Measurements from ENCODE around the gene ACHE. TPM values are rescaled to one million over a fixed set of nuclear protein-coding genes. Genes with fewer than 3 reads are reported as not detected.

ACHE gene
- total RNA-seq, 1 donor, result 0.27 TPM

Small RNA genes within 50 kb of the gene (small RNA-seq; reads per million reads assigned to genes)
- not detected for gene RN7SL549P
- not detected for gene RPS29P15

Other genes with a start within 250 kb of the ACHE start
- gene ACTL6B, start 239.4 kb downstream of the ACHE start, total RNA-seq, result not detected
- 121 TPM for gene GNB2, start 222.1 kb downstream of the ACHE start, total RNA-seq
- 36.9 TPM for gene GIGYF1, start 201.6 kb downstream of the ACHE start, total RNA-seq
- 31.8 TPM for gene POP7, start 189.8 kb downstream of the ACHE start, total RNA-seq
- not detected for gene EPO, start 175.4 kb downstream of the ACHE start, total RNA-seq
- 0.27 TPM for gene ZAN, start 162.3 kb downstream of the ACHE start, total RNA-seq
- 20.5 TPM for gene EPHB4, start 68.4 kb downstream of the ACHE start, total RNA-seq
- gene SLC12A9, start 43.2 kb downstream of the ACHE start, total RNA-seq, result 27.2 TPM
- gene TRIP6, start 28.5 kb downstream of the ACHE start, total RNA-seq, result 44.7 TPM
- gene SRRT, start 20.8 kb downstream of the ACHE start, total RNA-seq, result 67.6 TPM
- 4.6 TPM for gene UFSP1, start 6.2 kb downstream of the ACHE start, total RNA-seq
- gene MUC3A, start 53.6 kb upstream of the ACHE start, total RNA-seq, result under 0.01 TPM
- gene MUC12, start 73.7 kb upstream of the ACHE start, total RNA-seq, result 0.27 TPM
- gene MUC17, start 124.2 kb upstream of the ACHE start, total RNA-seq, result under 0.01 TPM
- gene TRIM56, start 189.6 kb upstream of the ACHE start, total RNA-seq, result 22.4 TPM
- 14.8 TPM for gene SERPINE1, start 231.2 kb upstream of the ACHE start, total RNA-seq